ENCODE results near the gene EYS.

GRCh38 chr6:65259059-65259458 lies 448.0 kb downstream of the EYS start:
- TF ChIP-seq, protein P1, sequence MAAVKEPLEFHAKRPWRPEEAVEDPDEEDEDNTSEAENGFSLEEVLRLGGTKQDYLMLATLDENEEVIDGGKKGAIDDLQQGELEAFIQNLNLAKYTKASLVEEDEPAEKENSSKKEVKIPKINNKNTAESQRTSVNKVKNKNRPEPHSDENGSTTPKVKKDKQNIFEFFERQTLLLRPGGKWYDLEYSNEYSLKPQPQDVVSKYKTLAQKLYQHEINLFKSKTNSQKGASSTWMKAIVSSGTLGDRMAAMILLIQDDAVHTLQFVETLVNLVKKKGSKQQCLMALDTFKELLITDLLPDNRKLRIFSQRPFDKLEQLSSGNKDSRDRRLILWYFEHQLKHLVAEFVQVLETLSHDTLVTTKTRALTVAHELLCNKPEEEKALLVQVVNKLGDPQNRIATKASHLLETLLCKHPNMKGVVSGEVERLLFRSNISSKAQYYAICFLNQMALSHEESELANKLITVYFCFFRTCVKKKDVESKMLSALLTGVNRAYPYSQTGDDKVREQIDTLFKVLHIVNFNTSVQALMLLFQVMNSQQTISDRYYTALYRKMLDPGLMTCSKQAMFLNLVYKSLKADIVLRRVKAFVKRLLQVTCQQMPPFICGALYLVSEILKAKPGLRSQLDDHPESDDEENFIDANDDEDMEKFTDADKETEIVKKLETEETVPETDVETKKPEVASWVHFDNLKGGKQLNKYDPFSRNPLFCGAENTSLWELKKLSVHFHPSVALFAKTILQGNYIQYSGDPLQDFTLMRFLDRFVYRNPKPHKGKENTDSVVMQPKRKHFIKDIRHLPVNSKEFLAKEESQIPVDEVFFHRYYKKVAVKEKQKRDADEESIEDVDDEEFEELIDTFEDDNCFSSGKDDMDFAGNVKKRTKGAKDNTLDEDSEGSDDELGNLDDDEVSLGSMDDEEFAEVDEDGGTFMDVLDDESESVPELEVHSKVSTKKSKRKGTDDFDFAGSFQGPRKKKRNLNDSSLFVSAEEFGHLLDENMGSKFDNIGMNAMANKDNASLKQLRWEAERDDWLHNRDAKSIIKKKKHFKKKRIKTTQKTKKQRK (IDR thresholded peaks at IDR 0.05; ENCODE audit: low read length): no peak
- TF ChIP-seq ZNF703 (CRISPR knock-in tag; IDR thresholded peaks at IDR 0.05; ENCODE audit: borderline replicate concordance) (no peak), CTCF (CRISPR knock-in tag; IDR thresholded peaks at IDR 0.05) (no peak), JUNB (CRISPR knock-in tag; IDR thresholded peaks at IDR 0.05; ENCODE audit: borderline replicate concordance) (no peak), SNAPC5 (CRISPR knock-in tag; IDR thresholded peaks at IDR 0.05; ENCODE audit: borderline replicate concordance) (no peak), ZSCAN20 (CRISPR knock-in tag; IDR thresholded peaks at IDR 0.05; ENCODE audit: borderline replicate concordance) (no peak)
- TF ChIP-seq, protein P2, sequence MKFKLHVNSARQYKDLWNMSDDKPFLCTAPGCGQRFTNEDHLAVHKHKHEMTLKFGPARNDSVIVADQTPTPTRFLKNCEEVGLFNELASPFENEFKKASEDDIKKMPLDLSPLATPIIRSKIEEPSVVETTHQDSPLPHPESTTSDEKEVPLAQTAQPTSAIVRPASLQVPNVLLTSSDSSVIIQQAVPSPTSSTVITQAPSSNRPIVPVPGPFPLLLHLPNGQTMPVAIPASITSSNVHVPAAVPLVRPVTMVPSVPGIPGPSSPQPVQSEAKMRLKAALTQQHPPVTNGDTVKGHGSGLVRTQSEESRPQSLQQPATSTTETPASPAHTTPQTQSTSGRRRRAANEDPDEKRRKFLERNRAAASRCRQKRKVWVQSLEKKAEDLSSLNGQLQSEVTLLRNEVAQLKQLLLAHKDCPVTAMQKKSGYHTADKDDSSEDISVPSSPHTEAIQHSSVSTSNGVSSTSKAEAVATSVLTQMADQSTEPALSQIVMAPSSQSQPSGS (CRISPR knock-in tag; IDR thresholded peaks at IDR 0.05): no peak

Data from HepG2 (cell line).